Epithelial cell of esophagus (primary cell): ENCODE measurements around the gene EXTL2.

ENCODE experiments used
- DNase-seq: peaks from one replicate; pipeline ENCODE4 v3.0.0; 2010; ENCODE audit warnings: low read depth
- H3K4me3 ChIP-seq: 2 replicates; pipeline ENCODE4 v1.5.1; 2011; ENCODE audit warnings: mild to moderate bottlenecking, low read length, control low read depth
- CTCF ChIP-seq: IDR thresholded peaks from 2 replicates; pipeline ENCODE4 v1.5.1; 2011; ENCODE audit warnings: low read depth, mild to moderate bottlenecking, low read length, control low read depth, inconsistent platforms; ENCODE audit not compliant: insufficient read depth; ENCODE audit errors: missing control alignments

Gene EXTL2

GRCh38 chr1:100883963-100884362 is 10.7 kb downstream of the EXTL2 start:
- peak; percentile 42 for TF ChIP-seq CTCF
- no peak overlapping the region for H3K4me3 ChIP-seq
- DNase-seq, result peak; percentile 76

GRCh38 chr1:100882698-100883097 is 11.9 kb downstream of the EXTL2 start:
- DNase-seq, result no peak
- no peak for TF ChIP-seq CTCF
- no peak overlapping the region for H3K4me3 ChIP-seq

GRCh38 chr1:100881687-100882086 is 13.0 kb downstream of the EXTL2 start:
- TF ChIP-seq CTCF, result no peak

GRCh38 chr1:100879422-100879821 is 15.2 kb downstream of the EXTL2 start:
- DNase-seq, result no peak
- no peak overlapping the region for H3K4me3 ChIP-seq
- TF ChIP-seq CTCF, result no peak

More at GRCh38 chr1:100881687-100882086, 13.0 kb downstream of the EXTL2 start:
- no peak overlapping the region for H3K4me3 ChIP-seq
- no peak for DNase-seq

- H3K4me3 ChIP-seq, result no peak overlapping the region
Observed at GRCh38 chr1:100876291-100876690, 18.4 kb downstream of the EXTL2 start.

GRCh38 chr1:100875228-100875627 is 19.4 kb downstream of the EXTL2 start:
- no peak for DNase-seq
- TF ChIP-seq CTCF, result no peak
- no peak overlapping the region for H3K4me3 ChIP-seq

More at GRCh38 chr1:100876291-100876690, 18.4 kb downstream of the EXTL2 start:
- DNase-seq, result no peak
- TF ChIP-seq CTCF, result no peak

GRCh38 chr1:100874433-100874832 is 20.2 kb downstream of the EXTL2 start:
- TF ChIP-seq CTCF, result no peak
- H3K4me3 ChIP-seq, result no peak overlapping the region
- DNase-seq, result no peak
